Ramos (cell line): Measurements from ENCODE around the gene TICAM2.

Source experiments
- in situ Hi-C: fragments of 300-500 bp; cut with MboI; formaldehyde crosslinking; loops from one replicate; pipeline ENCODE4 v1.14.3; 2022; ENCODE audit warnings: low sequenced_read_pairs; ENCODE audit not compliant: unreplicated experiment

The TICAM2 gene

GRCh38 chr5:115616472-115616871 lies 14.2 kb upstream of the TICAM2 start:
- in situ Hi-C loops = no loop called here

GRCh38 chr5:115611873-115612272 lies 9.6 kb upstream of the TICAM2 start:
- in situ Hi-C loops = no loop called here

GRCh38 chr5:115607935-115608334 lies 5.7 kb upstream of the TICAM2 start:
- in situ Hi-C loops = no loop called here

GRCh38 chr5:115605436-115605835 lies 3.2 kb upstream of the TICAM2 start:
- in situ Hi-C loops = no loop called here

- in situ Hi-C loops = no loop called here
Observed at GRCh38 chr5:115602591-115603125, 379 bp upstream of the TICAM2 start.

- in situ Hi-C loops = no loop called here
Observed at GRCh38 chr5:115600766-115601165, 1.5 kb downstream of the TICAM2 start.

GRCh38 chr5:115599924-115600323 lies 2.4 kb downstream of the TICAM2 start:
- in situ Hi-C loops = no loop called here

- in situ Hi-C loops = no loop called here
Observed at GRCh38 chr5:115599502-115599901, 2.8 kb downstream of the TICAM2 start.

GRCh38 chr5:115594128-115595047 lies 7.9 kb downstream of the TICAM2 start:
- in situ Hi-C loops = no loop called here

GRCh38 chr5:115589043-115589442 lies 13.2 kb downstream of the TICAM2 start:
- in situ Hi-C loops = loop anchor here (10.0 kb wide), 1 partner anchor 284 kb away; no protein-coding TSS in a partner anchor

- in situ Hi-C loops = loop anchor here (10.0 kb wide), 1 partner anchor 284 kb away; no protein-coding TSS in a partner anchor
Observed at GRCh38 chr5:115588640-115589039, 13.6 kb downstream of the TICAM2 start.

GRCh38 chr5:115586525-115587146 lies 15.6 kb downstream of the TICAM2 start:
- in situ Hi-C loops = loop anchor here (10.0 kb wide), 1 partner anchor 282 kb away; no protein-coding TSS in a partner anchor

- in situ Hi-C loops = loop anchor here (10.0 kb wide), 1 partner anchor 280 kb away; no protein-coding TSS in a partner anchor
Observed at GRCh38 chr5:115585265-115585664, 17.0 kb downstream of the TICAM2 start.

- in situ Hi-C loops = loop anchor here (10.0 kb wide), 1 partner anchor 280 kb away; no protein-coding TSS in a partner anchor
Observed at GRCh38 chr5:115584501-115584900, 17.8 kb downstream of the TICAM2 start.

GRCh38 chr5:115583474-115583873 lies 18.8 kb downstream of the TICAM2 start:
- in situ Hi-C loops = loop anchor here (10.0 kb wide), 1 partner anchor 279 kb away; no protein-coding TSS in a partner anchor

GRCh38 chr5:115580941-115581340 lies 21.3 kb downstream of the TICAM2 start:
- in situ Hi-C loops = loop anchor here (10.0 kb wide), 1 partner anchor 276 kb away; no protein-coding TSS in a partner anchor

- in situ Hi-C loops = loop anchor here (10.0 kb wide), 2 partner anchors 275 to 475 kb away; no protein-coding TSS in a partner anchor
Observed at GRCh38 chr5:115579747-115580173, 22.5 kb downstream of the TICAM2 start.

GRCh38 chr5:115579216-115579615 lies 23.1 kb downstream of the TICAM2 start:
- in situ Hi-C loops = loop anchor here (10.0 kb wide), 1 partner anchor 474 kb away; no protein-coding TSS in a partner anchor

- in situ Hi-C loops = loop anchor here (10.0 kb wide), 1 partner anchor 474 kb away; no protein-coding TSS in a partner anchor
Observed at GRCh38 chr5:115578657-115579056, 23.6 kb downstream of the TICAM2 start.

GRCh38 chr5:115577741-115578140 lies 24.5 kb downstream of the TICAM2 start:
- in situ Hi-C loops = loop anchor here (10.0 kb wide), 1 partner anchor 473 kb away; no protein-coding TSS in a partner anchor
